Middle frontal gyrus (tissue), 1 donor: ENCODE results near the gene TRAPPC3.
"Not testable (repeated sequence)": the region's sequence is repeated elsewhere in the genome, so short reads cannot be mapped to it uniquely, and the experiment has no call there.

Experiments used
- DNase-seq: peaks from one replicate; pipeline ENCODE4 v3.0.0-alpha.2; 2015; ENCODE audit warnings: low spot score; ENCODE audit errors: extremely low spot score

TRAPPC3 gene

GRCh38 chr1:36166938-36167905, 17.9 kb upstream of the TRAPPC3 start:
- DNase-seq, result no peak

- no peak for DNase-seq
Observed at GRCh38 chr1:36166136-36166535, 16.9 kb upstream of the TRAPPC3 start.

GRCh38 chr1:36165145-36165544, 15.9 kb upstream of the TRAPPC3 start:
- no peak for DNase-seq

GRCh38 chr1:36164361-36164760, 15.1 kb upstream of the TRAPPC3 start:
- no peak for DNase-seq

GRCh38 chr1:36163426-36163825, 14.1 kb upstream of the TRAPPC3 start:
- no peak for DNase-seq

- DNase-seq, result no peak
Observed at GRCh38 chr1:36162680-36163239, 13.5 kb upstream of the TRAPPC3 start.

- no peak for DNase-seq
Observed at GRCh38 chr1:36161641-36162531, 12.6 kb upstream of the TRAPPC3 start.

GRCh38 chr1:36160949-36161485, 11.7 kb upstream of the TRAPPC3 start:
- no peak for DNase-seq

- DNase-seq, result no peak
Observed at GRCh38 chr1:36160388-36160948, 11.2 kb upstream of the TRAPPC3 start.

GRCh38 chr1:36159614-36160387, 10.5 kb upstream of the TRAPPC3 start:
- DNase-seq, result no peak

- not testable (repeated sequence) for DNase-seq
Observed at GRCh38 chr1:36158827-36159252, 9.6 kb upstream of the TRAPPC3 start.

- DNase-seq, result no peak
Observed at GRCh38 chr1:36157973-36158826, 8.9 kb upstream of the TRAPPC3 start.

GRCh38 chr1:36157115-36157903, 8.0 kb upstream of the TRAPPC3 start:
- DNase-seq, result no peak

- no peak for DNase-seq
Observed at GRCh38 chr1:36156329-36157114, 7.2 kb upstream of the TRAPPC3 start.

GRCh38 chr1:36155408-36156328, 6.4 kb upstream of the TRAPPC3 start, which contains the start of gene MAP7D1:
MAP7D1 (plus strand) TSS chr1:36156160; CDS start chr1:36156418, 258 bp downstream.
- DNase-seq, result no peak

GRCh38 chr1:36154765-36155407, 5.6 kb upstream of the TRAPPC3 start:
- DNase-seq, result no peak
